Renal cortical epithelial cell (primary cell): ENCODE results near the gene DMPK. TPM values are rescaled to one million over a fixed set of nuclear protein-coding genes. Genes with fewer than 3 reads are reported as not detected.
A peak's percentile ranks its signal among the peaks of the same experiment; 100 is the strongest.
"Not testable (repeated sequence)": the region's sequence is repeated elsewhere in the genome, so short reads cannot be mapped to it uniquely, and the experiment has no call there.

Experiments
- DNase-seq: peaks from one replicate; pipeline ENCODE4 v3.0.0-alpha.2; 2011; ENCODE audit warnings: low read depth
- total RNA-seq: library from RNA; depleted of rRNA; stranded (reverse); fragments of >200 nt; gene quantifications from 2 replicates; pipeline ENCODE4 v1.2.3, GENCODE V29; 2014

DMPK gene
- total RNA-seq, 1 donor from 2014 or later = 32.3 TPM

DNA sequence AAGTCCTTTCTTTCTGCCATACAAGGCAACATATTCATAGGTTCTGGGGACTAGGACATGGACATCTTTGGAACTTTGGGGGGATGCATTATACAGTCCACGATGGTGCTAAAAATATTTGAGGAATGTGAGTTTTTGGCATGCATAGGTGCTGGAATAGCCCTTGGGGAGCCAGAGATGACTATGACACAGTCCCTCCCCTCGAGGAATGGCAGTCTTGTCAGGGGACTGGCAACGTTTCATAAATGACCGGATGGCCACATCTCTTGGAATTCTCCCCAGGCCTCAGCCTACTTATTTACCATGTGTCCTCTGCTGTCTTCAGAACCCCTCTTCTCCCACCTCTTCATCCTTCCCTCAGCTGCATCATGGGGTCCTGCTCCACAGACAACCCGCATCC is 35.4 kb downstream of the DMPK start:
- DNase-seq = no peak

DNA sequence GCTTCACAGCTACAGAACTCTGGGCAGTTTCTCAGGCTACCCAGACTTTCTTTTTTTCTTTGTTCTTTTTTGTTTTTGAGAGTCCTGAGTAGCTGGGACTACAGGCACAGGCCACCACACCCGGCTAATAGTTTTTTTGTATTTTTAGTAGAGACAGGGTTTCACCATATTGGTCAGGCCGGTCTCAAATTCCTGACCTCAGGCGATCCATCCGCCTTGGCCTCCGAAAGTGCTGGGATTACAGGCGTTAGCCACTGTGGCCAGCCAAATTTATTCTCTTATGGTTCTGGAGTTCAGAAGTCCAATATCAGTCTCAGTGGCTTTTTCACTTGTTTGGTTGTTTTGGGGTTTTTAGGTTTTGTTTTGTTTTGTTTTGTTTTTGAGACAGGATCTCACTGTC is 36.7 kb downstream of the DMPK start:
- no peak for DNase-seq

DNA sequence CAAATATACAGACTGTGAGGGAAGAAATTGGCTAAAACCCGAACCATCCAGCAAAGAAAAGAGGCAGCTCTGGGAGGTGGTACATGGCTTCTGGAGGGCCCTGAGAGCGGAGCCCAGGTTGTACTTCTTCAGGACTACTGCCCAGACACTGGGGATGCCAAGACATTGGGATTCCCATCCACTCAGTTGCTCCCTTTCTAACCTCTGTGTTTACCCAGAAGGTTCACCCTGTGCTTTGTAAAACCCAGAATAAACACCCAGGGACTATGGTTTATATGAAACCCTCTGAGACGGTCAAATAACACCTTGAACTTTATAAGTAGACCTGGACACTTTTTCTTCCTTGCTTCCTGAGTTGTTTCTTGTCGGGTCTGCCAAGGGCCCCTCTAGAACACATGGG is 39.3 kb downstream of the DMPK start:
- DNase-seq = no peak

DNA sequence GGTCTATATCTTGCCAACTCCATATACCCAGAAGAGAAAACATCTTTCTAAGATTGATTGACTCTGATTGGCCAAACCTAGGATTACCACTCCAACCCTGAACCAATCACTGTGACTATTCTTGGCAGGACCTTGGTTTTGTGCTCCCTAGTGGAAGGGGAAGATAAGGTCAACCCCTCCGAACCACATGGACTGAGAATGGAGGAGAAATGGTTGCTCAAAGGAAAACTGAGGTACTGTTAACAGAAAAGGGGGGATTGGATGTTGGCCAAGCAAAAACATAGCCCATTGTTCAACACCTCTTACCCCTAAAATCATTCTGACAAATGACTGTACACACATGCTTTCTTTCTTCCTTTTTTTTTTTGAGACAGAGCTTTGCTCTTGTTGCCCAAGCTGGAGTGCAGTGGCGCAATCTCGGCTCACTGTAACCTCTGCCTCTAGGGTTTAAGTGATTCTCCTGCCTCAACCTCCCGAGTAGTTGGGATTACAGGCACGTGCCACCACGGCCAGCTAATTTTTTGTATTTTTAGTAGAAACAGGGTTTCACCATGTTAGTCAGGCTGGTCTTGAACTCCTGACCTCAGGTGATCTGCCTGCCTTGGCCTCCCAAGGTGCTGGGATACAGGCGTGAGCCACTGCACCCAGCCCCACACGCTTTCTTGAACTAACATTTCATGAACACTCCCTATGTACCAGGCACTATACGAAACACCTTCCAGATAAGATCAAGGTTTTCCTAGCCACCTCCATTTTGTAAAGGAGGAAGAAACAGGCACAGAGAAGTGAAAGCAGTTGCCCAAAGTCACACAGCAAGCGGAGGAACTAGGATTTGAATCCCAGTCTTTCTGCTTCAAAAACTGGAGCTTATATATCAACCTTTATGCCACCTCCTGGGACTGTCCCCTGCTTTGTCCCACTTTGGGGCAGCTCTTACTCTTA is 42.5 kb downstream of the DMPK start:
- DNase-seq = no peak

DNA sequence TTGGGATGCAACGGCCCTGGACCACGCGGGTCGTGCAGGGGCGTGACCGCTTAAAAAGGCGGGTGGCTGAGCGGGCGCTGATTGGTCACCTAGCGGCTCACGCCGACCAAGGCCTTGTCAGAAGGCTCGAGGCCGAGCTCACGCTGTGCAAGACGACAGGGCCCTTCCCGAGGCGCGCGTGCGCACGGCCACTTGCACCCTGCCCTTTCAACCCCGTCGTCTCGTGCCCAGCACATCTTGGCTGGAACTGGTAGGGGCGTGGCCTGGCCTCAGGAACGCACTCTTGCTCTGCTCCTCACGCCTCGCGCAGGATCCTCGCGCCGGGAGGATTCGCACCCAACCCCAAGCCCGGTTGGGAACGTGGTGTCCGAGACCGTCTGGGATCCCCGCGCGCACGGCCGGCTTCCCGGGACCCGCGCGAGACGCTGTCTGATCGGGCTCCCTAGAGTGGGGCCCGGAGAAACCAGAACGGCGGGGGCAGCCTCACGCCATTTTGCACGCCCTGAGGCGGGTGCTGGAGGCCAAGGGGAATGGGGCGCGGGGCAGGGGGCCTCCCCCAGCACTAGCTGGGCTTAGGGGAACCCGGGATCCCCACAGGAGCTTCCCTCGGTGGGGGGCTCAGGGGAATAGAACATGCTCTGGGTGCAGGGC is 49.0 kb downstream of the DMPK start, which contains the start of gene MEIOSIN:
MEIOSIN (plus strand) TSS at position 280 of the 651 bp plus-strand sequence. CDS start 1,938 bp downstream, outside the sequence.
- DNase-seq = no peak

DNA sequence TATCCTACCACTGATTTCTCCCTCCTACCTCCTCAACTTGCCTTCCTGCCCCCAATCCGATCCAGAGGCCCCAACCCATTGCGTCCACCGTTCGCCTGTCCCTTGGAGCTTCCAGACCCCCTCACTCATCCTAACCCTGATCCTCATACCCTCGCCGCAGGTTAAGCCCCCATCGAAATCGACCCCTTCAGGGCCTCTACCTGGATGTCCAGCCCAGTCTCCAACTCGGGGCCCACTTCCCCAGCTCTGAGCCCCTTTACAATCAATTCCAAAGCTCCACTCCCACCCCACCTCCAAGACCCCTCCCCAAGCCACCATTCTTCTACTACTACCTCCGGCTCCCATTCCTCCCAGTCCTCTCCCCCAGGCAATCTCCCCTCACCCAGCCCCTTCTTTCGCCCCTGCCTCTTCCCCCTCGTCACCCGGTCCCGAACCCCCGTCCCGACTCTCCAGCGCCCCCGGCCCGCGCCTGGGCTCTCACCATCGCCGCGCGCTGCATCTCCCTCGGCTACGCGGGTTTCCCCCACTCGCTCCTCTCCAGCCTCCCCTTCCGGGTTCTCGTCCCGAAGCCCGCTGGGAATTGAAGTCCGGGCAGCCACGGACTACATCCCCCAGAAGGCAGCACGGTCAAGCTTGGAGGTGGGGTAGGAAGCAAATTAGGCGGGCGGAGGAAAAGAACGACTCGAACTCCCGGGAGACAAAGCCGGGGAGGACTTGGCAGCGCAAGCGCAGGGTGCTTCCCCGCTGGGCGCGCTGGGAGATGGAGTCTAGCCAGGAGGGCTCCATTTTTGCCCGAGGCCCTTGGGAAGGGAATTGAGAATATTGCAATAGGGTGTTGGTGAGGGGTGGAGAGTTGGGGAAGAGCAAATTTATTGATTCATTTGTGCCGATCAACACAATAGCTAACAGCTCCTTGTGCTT is 51.7 kb downstream of the DMPK start, which contains the start of gene FBXO46:
FBXO46 (minus strand) TSS at position 529 of the 921 bp plus-strand sequence. CDS start 17,401 bp downstream, outside the sequence.
- DNase-seq = peak; percentile 97

DNA sequence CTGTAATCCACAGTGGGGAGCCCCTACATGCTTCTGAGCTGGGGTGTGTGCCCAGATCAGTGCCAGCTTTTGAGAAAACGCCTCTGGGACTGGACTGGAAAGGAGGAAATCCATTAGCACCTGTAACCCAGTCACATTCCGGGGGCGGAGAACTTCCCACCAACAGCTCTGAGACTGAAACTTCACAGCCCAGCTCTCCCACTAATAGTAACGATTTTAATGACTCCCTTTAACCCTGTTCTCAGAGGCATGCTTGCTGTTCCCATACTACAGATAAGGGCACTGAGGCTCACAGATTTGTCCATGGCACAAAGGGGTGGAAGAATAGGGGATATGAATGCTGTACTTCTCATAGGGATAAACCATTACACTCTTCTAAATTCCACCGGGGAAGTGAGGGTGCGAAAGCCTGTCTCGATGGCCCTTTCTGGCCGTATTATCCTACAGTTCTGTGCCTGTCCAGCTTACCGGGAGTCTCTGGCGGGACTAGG is 52.4 kb downstream of the DMPK start:
- peak; percentile 76 for DNase-seq

DNA sequence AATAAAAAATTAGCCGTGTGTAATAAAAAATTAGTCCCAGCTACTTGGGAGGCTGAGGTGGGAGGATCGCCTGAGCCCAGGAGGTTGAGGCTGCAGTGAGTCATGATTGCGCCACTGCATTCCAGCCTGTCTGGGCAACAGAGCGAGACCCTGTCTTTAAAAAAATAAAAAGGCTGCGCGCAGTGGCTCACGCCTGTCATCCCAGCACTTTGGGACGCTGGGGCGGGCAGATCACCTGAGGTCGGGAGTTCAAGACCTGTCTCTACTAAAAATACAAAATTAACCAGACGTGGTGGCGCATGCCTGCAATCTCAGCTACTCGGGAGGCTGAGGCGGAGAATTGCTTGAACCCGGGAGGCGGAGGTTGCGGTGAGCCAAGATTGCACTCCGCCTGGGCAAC is 53.6 kb downstream of the DMPK start:
- not testable (repeated sequence) for DNase-seq

DNA sequence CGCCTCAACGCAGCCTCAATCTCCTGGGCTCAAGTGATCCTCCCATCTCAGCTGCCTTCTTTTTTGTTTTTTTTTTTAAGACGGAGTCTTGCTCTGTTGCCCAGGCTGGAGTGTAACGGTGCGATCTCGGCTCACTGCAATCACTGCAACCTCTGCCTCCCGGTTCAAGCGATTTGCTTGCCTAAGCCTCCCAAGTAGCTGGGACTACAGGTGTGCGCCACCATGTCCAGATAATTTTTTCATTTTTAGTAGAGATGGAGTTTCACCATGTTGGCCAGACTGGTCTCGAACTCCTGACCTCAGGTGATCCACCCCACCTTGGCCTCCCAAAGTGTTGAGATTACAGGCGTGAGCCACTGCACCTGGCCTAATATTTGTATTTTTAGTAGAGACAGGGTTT is 62.2 kb downstream of the DMPK start:
- not testable (repeated sequence) for DNase-seq

Other genes with a start within 250 kb of the DMPK start
- 8.7 and 14.5 TPM in 2 replicates for gene OPA3, start 197.7 kb downstream of the DMPK start, total RNA-seq
- gene GPR4, start 180.3 kb downstream of the DMPK start, total RNA-seq = under 0.01 TPM in 1 of 2 replicates, not detected in the other
- gene EML2, start 143.1 kb downstream of the DMPK start, total RNA-seq = 47.4 and 61.3 TPM in 2 replicates
- gene GIPR, start 114.3 kb downstream of the DMPK start, total RNA-seq = 0.50 and 1.0 TPM in 2 replicates
- 120 and 333 TPM in 2 replicates for gene SNRPD2, start 90.5 kb downstream of the DMPK start, total RNA-seq
- 10.9 and 24.1 TPM in 2 replicates for gene QPCTL, start 89.8 kb downstream of the DMPK start, total RNA-seq
- 4.5 and 9.0 TPM in 2 replicates for gene FBXO46, start 51.6 kb downstream of the DMPK start, total RNA-seq
- gene MEIOSIN, start 49.1 kb downstream of the DMPK start, total RNA-seq = not detected in 2 replicates
- 6.3 and 12.9 TPM in 2 replicates for gene SIX5, start 13.2 kb downstream of the DMPK start, total RNA-seq
- 24.0 and 37.0 TPM in 2 replicates for gene DMWD, start 10.4 kb upstream of the DMPK start, total RNA-seq
- gene RSPH6A, start 32.8 kb upstream of the DMPK start, total RNA-seq = 0.10 TPM in 1 of 2 replicates, not detected in the other
- 16.3 and 55.0 TPM in 2 replicates for gene SYMPK, start 80.7 kb upstream of the DMPK start, total RNA-seq
- gene FOXA3, start 81.8 kb upstream of the DMPK start, total RNA-seq = 0.52 and 1.5 TPM in 2 replicates
- 23.1 and 27.6 TPM in 2 replicates for gene IRF2BP1, start 103.7 kb upstream of the DMPK start, total RNA-seq
- 0.69 and 2.5 TPM in 2 replicates for gene MYPOP, start 120.1 kb upstream of the DMPK start, total RNA-seq
- gene NANOS2, start 132.3 kb upstream of the DMPK start, total RNA-seq = not detected in 2 replicates
- gene NOVA2, start 191.4 kb upstream of the DMPK start, total RNA-seq = under 0.01 TPM in 1 of 2 replicates, not detected in the other
- 6.1 and 7.5 TPM in 2 replicates for gene CCDC61, start 213.0 kb upstream of the DMPK start, total RNA-seq
- not detected in 2 replicates for gene PGLYRP1, start 240.6 kb upstream of the DMPK start, total RNA-seq